Pulmonary artery endothelial cell (primary cell): Measurements from ENCODE around the gene BSDC1. TPM values are rescaled to one million over a fixed set of nuclear protein-coding genes. Genes with fewer than 3 reads are reported as not detected.

Experiments used
- DNase-seq: peaks from one replicate; pipeline ENCODE4 v3.0.0-alpha.2; 2011; ENCODE audit warnings: low read depth, low spot score
- total RNA-seq: library from RNA; depleted of rRNA; stranded (reverse); fragments of >200 nt; gene quantifications from 2 replicates; pipeline ENCODE4 v1.2.3, GENCODE V29; 2014

The BSDC1 gene
- total RNA-seq, 1 donor from 2014 or later: 41.3 TPM

- DNase-seq: no peak
Observed at GRCh38 chr1:32394890-32395432, 720 bp upstream of the BSDC1 start.

DNA sequence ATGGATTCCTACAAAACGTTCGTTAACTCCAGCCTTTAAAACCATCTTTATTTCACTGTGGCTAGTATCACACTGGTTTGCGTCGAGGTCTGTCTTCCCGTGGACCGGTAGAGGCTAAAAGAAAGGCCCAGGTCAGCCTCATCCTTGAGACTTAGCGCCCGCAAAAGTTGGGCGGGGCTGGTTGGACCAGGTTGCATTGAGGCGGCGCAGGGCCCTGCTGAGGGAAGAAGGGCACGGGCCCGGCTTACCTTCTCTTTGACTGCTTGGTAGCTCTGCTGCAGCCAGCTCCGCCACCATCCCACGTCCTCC is 455 bp downstream of the BSDC1 start:
- DNase-seq: no peak

DNA sequence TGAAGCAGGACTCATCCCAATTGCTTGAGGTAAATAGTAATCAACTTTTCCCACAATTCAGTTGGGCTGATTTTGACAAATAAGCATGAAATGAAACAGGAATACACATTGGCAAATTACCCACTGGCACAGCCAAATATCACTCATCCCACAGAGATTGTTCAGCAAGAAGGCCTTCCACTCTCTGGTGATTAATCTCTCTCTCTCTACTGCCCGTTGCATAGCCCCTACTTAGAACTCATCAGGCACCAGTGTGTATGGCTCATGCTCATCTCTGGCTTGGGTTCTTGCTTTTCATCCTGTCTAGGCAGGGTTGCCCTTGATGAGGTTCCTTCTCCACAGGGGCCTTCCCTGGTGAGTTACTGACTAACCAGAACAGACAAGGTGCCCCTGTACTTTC is 1.1 kb downstream of the BSDC1 start:
- no peak for DNase-seq

GRCh38 chr1:32392325-32392724 is 1.9 kb downstream of the BSDC1 start:
- DNase-seq: peak; percentile 66

- DNase-seq: no peak
Observed at GRCh38 chr1:32390904-32391870, 3.1 kb downstream of the BSDC1 start.

- no peak for DNase-seq
Observed at GRCh38 chr1:32388641-32389040, 5.6 kb downstream of the BSDC1 start.

DNA sequence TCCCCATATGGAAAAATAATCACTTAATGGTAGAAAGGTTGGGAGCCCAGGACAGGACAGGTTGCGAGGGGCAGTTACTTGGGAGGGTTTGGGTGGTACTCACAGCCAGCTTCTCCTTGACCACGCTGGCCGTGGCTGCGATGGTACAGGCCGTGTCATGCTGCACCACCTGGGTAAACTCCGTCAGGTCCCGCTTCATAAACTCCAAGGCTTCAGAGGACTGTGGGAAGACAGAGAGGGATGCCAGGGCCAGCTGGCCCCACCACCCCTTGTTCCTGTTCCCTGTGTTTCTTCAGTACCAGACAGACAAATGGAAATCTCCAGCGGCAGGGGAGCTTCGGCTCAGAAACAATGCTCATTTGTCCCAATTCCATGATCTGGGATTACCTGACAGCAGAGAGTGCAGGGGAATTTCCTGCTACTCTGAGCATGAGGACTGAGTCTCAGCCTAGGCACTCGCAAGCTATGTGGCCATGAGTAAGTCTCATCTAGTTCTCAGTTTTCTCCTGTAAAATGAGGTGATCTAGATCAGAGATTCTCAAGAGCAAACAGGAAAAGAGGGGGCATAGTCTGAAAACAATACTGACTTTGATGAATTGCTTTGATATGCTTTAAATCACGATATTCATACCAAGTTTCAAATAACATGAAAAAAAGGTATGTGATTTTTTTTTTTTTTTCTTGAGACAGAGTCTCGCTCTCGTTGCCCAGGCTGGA is 7.4 kb downstream of the BSDC1 start:
- DNase-seq: no peak

DNA sequence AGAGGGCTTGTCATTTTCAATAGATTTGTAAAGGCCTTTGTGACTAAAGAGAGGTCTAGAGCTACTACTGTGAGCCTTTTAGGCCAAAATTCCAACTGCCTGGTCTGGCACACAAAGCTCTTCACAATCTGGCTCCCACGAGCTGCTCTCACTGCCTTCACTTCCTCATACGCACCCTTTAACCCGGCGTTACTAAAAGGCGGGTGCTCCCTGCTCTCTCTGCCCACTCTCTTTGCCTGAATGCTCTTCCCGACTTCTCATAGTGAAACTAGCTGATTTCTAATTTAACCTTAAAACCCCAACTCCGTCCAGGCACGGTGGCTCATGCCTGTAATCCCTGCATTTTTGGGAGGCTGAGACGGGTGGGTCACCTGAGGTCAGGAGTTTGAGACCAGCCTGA is 14.2 kb downstream of the BSDC1 start:
- no peak for DNase-seq

DNA sequence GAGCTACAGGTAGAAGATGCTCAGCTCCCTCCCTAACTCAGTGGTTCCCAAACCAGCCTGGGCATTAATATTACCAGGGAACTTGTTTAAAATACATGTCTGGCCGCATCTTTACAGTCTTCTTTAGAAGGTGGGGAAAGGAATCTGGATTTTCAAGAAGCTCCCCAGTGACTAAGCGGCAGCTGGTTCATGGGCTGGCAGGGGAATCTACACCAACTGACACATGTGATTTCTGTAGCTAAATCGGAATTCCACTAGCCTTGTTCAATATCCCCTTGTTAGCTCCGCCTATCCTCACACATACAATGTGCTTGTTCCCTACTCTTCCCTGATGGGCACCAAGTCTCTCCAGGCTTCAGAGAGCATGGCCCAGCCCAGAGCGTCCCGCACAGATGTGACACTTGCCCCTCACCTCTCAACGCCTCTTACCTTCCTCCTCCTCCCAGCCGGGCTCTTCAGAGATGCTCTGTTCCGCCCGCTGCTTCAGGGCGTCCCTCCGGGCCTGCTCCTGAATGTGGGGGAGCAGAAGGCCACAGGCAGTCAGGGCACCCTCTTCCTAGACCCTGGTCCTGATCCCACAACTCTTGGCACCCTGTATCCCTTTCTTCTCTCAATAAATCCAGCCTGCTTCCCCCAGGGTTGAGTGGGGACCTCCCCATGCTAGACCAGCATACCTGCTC is 16.6 kb downstream of the BSDC1 start:
- DNase-seq: no peak

DNA sequence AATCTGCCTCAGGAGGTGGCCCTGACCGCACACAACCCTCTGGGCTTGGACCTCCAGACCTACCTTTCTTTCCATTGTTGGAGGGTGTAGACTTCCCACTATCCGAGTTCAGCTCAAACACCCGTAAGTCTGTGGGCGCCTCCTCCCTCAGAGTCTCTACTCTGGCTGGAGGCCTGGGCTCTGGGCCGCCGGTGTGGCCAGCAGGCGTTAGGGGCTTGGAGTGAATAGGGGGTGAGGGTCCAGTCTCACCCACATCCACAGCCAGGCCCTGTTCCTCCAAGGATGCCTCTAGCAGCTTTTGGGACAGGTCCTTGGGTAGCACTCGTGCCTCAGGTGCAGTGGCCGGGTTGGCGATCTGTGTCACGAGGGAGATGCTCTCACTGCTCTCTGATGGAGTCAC is 18.0 kb downstream of the BSDC1 start:
- DNase-seq: no peak

GRCh38 chr1:32373996-32374592 is 20.1 kb downstream of the BSDC1 start:
- no peak for DNase-seq

DNA sequence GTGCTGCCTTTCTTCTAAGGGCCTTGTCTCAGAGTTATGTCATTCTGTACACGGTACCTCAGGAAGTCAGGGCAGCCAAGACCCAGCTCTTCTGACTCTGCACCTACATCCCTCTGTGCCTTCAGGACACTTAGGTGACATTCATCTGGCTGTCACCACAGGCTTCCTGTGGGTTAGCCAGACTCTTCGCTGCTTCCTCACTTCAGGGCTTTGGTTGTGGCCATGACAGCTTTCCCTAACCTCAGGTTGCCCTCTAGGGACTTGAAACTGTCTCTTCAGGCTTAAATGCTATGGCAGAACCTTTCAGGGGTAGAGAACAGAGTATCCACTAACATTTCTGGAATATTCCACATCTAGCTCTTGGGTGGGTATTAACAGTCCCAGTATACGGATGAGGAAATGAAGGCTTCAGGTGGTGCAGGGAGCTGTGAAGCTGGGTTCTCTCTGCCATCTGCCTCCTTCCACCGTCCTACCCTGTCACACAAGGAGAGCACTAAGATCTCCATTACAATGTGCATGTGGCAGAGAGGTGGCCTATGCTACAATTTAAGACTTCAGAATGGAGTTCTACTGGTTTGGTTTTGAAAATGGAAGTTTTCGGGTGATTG is 22.0 kb downstream of the BSDC1 start:
- no peak for DNase-seq

- DNase-seq: no peak
Observed at GRCh38 chr1:32367912-32368635, 26.2 kb downstream of the BSDC1 start.

DNA sequence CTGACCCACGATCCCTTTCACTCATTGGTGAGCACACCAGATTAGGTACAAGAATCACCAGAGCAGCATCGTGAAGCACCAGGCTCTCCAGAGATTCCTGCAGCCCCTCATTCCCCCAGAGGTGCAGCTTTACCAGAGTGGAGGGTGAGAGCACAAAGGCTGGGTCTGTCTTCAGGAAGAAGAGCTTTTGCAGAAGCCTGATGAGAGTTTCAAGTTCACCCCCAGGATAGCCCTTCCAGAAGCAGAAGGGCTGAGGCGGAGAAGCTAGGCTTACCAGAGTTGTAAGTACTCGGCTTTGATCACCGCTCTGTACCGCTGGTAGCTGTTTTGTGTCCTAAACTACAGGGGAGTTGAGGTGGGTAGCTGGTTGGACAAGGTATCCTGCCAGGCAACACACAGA is 28.8 kb downstream of the BSDC1 start:
- no peak for DNase-seq

DNA sequence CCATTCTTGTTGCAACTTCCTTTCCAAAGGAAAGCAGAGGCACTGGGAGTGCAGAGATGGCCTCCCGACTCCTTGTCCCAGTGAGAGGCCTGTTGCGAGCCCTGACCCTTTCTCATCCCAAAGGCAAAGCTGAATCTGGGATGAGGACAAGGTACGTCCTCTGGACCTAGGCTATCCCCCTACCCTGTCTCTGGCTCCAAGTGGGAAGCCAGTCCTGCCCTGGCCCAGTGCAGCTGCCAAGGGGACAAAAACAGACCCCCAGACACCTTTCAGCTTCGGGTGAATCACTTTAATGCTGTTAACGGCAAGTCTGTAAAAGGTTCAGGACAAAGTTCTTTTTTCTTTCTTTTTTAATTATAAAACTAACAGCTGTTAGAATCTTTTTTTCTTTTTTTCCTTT is 29.4 kb downstream of the BSDC1 start:
- no peak for DNase-seq

DNA sequence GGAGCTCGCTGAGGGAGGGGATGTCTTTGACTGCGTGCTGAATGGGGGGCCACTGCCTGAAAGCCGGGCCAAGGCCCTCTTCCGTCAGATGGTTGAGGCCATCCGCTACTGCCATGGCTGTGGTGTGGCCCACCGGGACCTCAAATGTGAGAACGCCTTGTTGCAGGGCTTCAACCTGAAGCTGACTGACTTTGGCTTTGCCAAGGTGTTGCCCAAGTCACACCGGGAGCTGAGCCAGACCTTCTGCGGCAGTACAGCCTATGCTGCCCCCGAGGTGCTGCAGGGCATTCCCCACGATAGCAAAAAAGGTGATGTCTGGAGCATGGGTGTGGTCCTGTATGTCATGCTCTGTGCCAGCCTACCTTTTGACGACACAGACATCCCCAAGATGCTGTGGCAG is 30.5 kb downstream of the BSDC1 start:
- DNase-seq: no peak

GRCh38 chr1:32362474-32363313 is 31.5 kb downstream of the BSDC1 start, which contains the start of the genes FAM229A and TSSK3:
FAM229A (minus strand) TSS chr1:32362485; CDS start chr1:32362091, 394 bp downstream.
TSSK3 (plus strand) TSS chr1:32362539; CDS start chr1:32362702, 163 bp downstream.
- no peak for DNase-seq

GRCh38 chr1:32361674-32362473 is 32.4 kb downstream of the BSDC1 start:
- no peak for DNase-seq

DNA sequence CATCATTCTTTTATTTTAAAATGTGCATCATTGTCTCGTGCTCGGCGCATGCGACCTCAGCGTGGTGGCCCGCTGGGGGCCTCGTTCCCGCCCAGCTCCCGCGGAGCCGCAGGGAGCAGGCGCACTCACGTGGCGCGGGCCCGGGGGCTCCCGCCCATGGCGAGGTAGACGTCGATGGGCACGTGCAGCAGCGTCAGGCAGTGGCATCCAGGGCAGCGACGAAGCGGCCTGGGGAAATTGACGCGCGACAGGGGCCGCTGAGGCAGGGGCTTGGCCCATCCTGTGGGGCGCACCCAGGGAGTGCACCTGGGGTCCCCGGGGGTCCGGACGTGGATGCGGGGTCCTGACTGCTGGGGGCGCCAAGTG is 33.0 kb downstream of the BSDC1 start:
- DNase-seq: no peak
